GM12801 (cell line): ENCODE data around the gene WNT5B.

Source experiments
- TF ChIP-seq, protein P1 (sequence below): IDR thresholded peaks from one replicate; pipeline ENCODE4 v1.5.1; 2011; ENCODE audit warnings: control low read depth; ENCODE audit not compliant: insufficient read length; ENCODE audit errors: extremely low read depth

The WNT5B gene

DNA sequence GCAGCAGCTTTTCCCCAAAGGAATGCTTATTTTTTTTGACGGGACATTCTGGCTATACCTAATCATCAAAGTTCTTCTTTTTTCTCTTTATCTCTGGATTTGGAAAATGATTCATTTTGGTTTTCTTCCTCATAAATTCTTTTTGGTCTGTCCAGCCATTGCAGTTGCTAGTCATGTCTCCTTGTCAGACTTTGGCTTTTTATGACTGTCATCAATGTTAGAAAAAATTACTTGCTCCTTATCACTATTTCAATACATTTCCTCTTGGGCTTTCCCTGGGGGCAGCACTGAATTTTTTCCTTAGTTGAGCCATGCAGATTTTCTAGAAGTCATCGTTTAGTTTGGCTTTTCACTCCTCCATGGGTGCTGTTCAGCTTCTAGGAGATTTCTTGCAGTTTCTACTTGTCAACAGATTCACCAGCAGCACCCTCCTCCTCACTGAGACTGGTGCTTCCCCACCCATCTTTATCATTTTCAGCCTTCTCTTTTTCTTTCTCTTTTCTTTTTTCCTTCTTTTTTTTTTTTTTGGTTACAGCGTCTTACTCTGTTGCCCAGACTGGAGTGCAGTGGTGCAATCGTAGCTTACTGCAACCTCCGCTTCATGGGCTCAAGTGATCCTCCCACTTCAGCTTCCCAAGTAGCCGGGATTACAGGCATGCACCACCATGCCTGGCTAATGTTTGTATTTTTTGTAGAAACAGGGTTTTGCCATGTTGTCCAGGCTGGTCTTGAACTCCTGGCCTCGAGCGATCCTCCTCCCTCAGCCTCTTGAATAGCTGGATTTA is 67.0 kb downstream of the WNT5B start:
- TF ChIP-seq, protein P1, sequence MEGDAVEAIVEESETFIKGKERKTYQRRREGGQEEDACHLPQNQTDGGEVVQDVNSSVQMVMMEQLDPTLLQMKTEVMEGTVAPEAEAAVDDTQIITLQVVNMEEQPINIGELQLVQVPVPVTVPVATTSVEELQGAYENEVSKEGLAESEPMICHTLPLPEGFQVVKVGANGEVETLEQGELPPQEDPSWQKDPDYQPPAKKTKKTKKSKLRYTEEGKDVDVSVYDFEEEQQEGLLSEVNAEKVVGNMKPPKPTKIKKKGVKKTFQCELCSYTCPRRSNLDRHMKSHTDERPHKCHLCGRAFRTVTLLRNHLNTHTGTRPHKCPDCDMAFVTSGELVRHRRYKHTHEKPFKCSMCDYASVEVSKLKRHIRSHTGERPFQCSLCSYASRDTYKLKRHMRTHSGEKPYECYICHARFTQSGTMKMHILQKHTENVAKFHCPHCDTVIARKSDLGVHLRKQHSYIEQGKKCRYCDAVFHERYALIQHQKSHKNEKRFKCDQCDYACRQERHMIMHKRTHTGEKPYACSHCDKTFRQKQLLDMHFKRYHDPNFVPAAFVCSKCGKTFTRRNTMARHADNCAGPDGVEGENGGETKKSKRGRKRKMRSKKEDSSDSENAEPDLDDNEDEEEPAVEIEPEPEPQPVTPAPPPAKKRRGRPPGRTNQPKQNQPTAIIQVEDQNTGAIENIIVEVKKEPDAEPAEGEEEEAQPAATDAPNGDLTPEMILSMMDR = no peak

- TF ChIP-seq, protein P1 = no peak
Measured at GRCh38 chr12:1696800-1697199, 67.8 kb downstream of the WNT5B start.
